Measurements from ENCODE around the gene ST3GAL4. TPM values are rescaled to one million over a fixed set of nuclear protein-coding genes. Genes with fewer than 3 reads are reported as not detected.
"Not testable (repeated sequence)": the region's sequence is repeated elsewhere in the genome, so short reads cannot be mapped to it uniquely, and the experiment has no call there.

Gene ST3GAL4
- total RNA-seq, 1 donor from 2014 or later, result 72.4 TPM

- no peak for ATAC-seq
- DNase-seq (ENCODE audit: low spot score), result no peak
Measured at GRCh38 chr11:126343051-126343450, 12.4 kb upstream of the ST3GAL4 start.

GRCh38 chr11:126344141-126345080 lies 11.1 kb upstream of the ST3GAL4 start:
- ATAC-seq, result no peak
- intact Hi-C loops (cut with DNase I), result no loop called here
- no peak for DNase-seq (ENCODE audit: low spot score)

More at GRCh38 chr11:126343051-126343450, 12.4 kb upstream of the ST3GAL4 start:
- intact Hi-C loops (cut with DNase I), result no loop called here

GRCh38 chr11:126345283-126345682 lies 10.2 kb upstream of the ST3GAL4 start:
- intact Hi-C loops (cut with DNase I), result no loop called here
- ATAC-seq (no peak), DNase-seq (ENCODE audit: low spot score) (no peak)

- ATAC-seq (peak; percentile 69), DNase-seq (ENCODE audit: low spot score) (no peak)
- intact Hi-C loops (cut with DNase I), result no loop called here
Measured at GRCh38 chr11:126345759-126346585, 9.5 kb upstream of the ST3GAL4 start.

GRCh38 chr11:126346586-126346940 lies 8.9 kb upstream of the ST3GAL4 start:
- ATAC-seq, result no peak
- intact Hi-C loops (cut with DNase I), result no loop called here

GRCh38 chr11:126346946-126347345 lies 8.5 kb upstream of the ST3GAL4 start:
- intact Hi-C loops (cut with DNase I); ATAC-seq; DNase-seq (ENCODE audit: low spot score): not testable (repeated sequence)

More at GRCh38 chr11:126346586-126346940, 8.9 kb upstream of the ST3GAL4 start:
- no peak for DNase-seq (ENCODE audit: low spot score)

GRCh38 chr11:126347751-126348668 lies 7.5 kb upstream of the ST3GAL4 start:
- no peak for ATAC-seq
- intact Hi-C loops (cut with DNase I), result no loop called here
- DNase-seq (ENCODE audit: low spot score), result peak; percentile 55

GRCh38 chr11:126348806-126349582 lies 6.5 kb upstream of the ST3GAL4 start:
- DNase-seq (ENCODE audit: low spot score), result no peak
- ATAC-seq, result peak; percentile 47
- intact Hi-C loops (cut with DNase I), result no loop called here

GRCh38 chr11:126350836-126351235 lies 4.7 kb upstream of the ST3GAL4 start:
- intact Hi-C loops (cut with DNase I), result loop anchor here (10.0 kb wide), 1 partner anchor 54 kb away; no protein-coding TSS in a partner anchor
- DNase-seq (ENCODE audit: low spot score) (no peak), ATAC-seq (no peak)

- ATAC-seq, result no peak
- no peak for DNase-seq (ENCODE audit: low spot score)
- intact Hi-C loops (cut with DNase I), result loop anchor here (10.0 kb wide), 1 partner anchor 53 kb away; no protein-coding TSS in a partner anchor
Measured at GRCh38 chr11:126352163-126352562, 3.3 kb upstream of the ST3GAL4 start.

GRCh38 chr11:126352934-126353801 lies 2.3 kb upstream of the ST3GAL4 start:
- intact Hi-C loops (cut with DNase I), result loop anchor here (10.0 kb wide), 1 partner anchor 52 kb away; no protein-coding TSS in a partner anchor
- DNase-seq (ENCODE audit: low spot score) (no peak), ATAC-seq (no peak)

GRCh38 chr11:126354631-126355323 lies 709 bp upstream of the ST3GAL4 start:
- ATAC-seq (peak; percentile 0), DNase-seq (ENCODE audit: low spot score) (no peak)
- intact Hi-C loops (cut with DNase I), result loop anchor here (10.0 kb wide), 1 partner anchor 50 kb away; no protein-coding TSS in a partner anchor

- intact Hi-C loops (cut with DNase I), result loop anchor here (10.0 kb wide), 1 partner anchor 49 kb away; no protein-coding TSS in a partner anchor
- DNase-seq (ENCODE audit: low spot score) (peak; percentile 79), ATAC-seq (peak; percentile 23)
Measured at GRCh38 chr11:126355926-126356897, 726 bp downstream of the ST3GAL4 start.

GRCh38 chr11:126357055-126357962 lies 1.8 kb downstream of the ST3GAL4 start:
- ATAC-seq, result no peak
- no peak for DNase-seq (ENCODE audit: low spot score)
- intact Hi-C loops (cut with DNase I), result loop anchor here (10.0 kb wide), 1 partner anchor 47 kb away; no protein-coding TSS in a partner anchor

All from sciatic nerve (tissue), 2 donors.